Keratinocyte (primary cell): ENCODE measurements around the gene CALML5.

Source experiments
- CTCF ChIP-seq, 3 experiments: IDR thresholded peaks in 1 of 3; conservative IDR thresholded peaks in 1 of 3; optimal IDR thresholded peaks in 1 of 3; 2 replicates in 2 of 3; 3 replicates in 1 of 3; pipeline versions ENCODE3 to v1.5.1; 2011; ENCODE audit warnings: low read length in 3 of 3, mild to moderate bottlenecking in 3 of 3, moderate library complexity in 2 of 3, control low read depth in 1 of 3, inconsistent platforms in 1 of 3; ENCODE audit not compliant: insufficient read depth in 2 of 3; ENCODE audit errors: extremely low read depth in 1 of 3
- EZH2 ChIP-seq: IDR thresholded peaks from one replicate; pipeline ENCODE4 v1.6.1; 2012; ENCODE audit warnings: inconsistent platforms, mild to moderate bottlenecking, low read length, moderate library complexity

GRCh38 chr10:5522913-5523560 is 23.7 kb upstream of the CALML5 start:
- TF ChIP-seq CTCF (optimal IDR thresholded peaks at IDR 0.05 in 1 of 3, IDR thresholded peaks at IDR 0.05 in 1 of 3, conservative IDR thresholded peaks at IDR 0.05 in 1 of 3; ENCODE audit: extremely low read depth in 1 of 3, insufficient read depth in 2 of 3, low read length in 3 of 3) = no peak
- TF ChIP-seq EZH2 = no peak
